ENCODE results near the gene THADA. TPM values are rescaled to one million over a fixed set of nuclear protein-coding genes. Genes with fewer than 3 reads are reported as not detected.

THADA gene
- total RNA-seq, 4 donors from 2014 or later, result 26.2 to 58.3 (median 29.7) TPM

DNA sequence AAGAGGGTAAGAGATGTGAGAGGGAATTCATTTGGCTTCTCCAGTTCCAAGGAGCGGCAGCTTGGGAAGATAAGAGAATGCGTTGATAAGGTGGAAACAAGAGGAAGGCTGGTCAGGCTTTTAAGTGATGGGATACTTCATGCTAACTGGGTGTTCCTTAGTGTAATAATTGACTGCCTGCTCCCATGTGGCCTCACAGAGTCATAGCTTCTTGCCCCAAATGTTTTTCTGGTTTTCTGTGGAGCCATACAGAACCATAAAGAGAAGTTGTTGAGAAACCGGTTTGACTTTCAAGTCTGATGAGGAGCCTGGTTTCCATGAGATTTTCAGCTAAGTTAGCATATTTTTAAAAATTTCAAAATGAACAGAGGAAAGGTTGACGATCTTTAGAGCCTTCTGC is 272.0 kb downstream of the THADA start:
- Histone ChIP-seq H3K9me3 (no peaks in the 10 kb centered on the region), H3K36me3 (no peaks in the 10 kb centered on the region), H3K27me3 (no peaks in the 10 kb centered on the region), H3K27ac (peak overlapping the region; percentile 70), H3K4me1 (peaks cover 30% of the 10 kb centered on the region), H3K4me3 (no peak overlapping the region)
- no peak for DNase-seq (ENCODE audit: low spot score in 2 of 2)
- 59% methylated on average over 4 of the region's 4 CpGs for WGBS
- TF ChIP-seq EP300 (IDR thresholded peaks at IDR 0.05) (no peak), POLR2A (IDR thresholded peaks at IDR 0.05) (no peak), POLR2AphosphoS5 (IDR thresholded peaks at IDR 0.05) (no peak), CTCF (IDR thresholded peaks at IDR 0.05) (no peak)

GRCh38 chr2:43321446-43321845 is 274.4 kb downstream of the THADA start:
- H3K36me3 ChIP-seq, result no peaks in the 10 kb centered on the region
- no peak overlapping the region for H3K4me3 ChIP-seq
- peaks cover 20% of the 10 kb centered on the region for H3K4me1 ChIP-seq
- H3K9me3 ChIP-seq, result no peaks in the 10 kb centered on the region
- WGBS, result 92% methylated on average over 1 of the region's 1 CpG
- DNase-seq (ENCODE audit: low spot score in 2 of 2), result no peak
- no peak overlapping the region for H3K27ac ChIP-seq
- H3K27me3 ChIP-seq, result no peaks in the 10 kb centered on the region
- TF ChIP-seq POLR2AphosphoS5 (IDR thresholded peaks at IDR 0.05), result no peak
- no peak for TF ChIP-seq POLR2A (IDR thresholded peaks at IDR 0.05)
- TF ChIP-seq CTCF (IDR thresholded peaks at IDR 0.05), result no peak
- no peak for TF ChIP-seq EP300 (IDR thresholded peaks at IDR 0.05)

DNA sequence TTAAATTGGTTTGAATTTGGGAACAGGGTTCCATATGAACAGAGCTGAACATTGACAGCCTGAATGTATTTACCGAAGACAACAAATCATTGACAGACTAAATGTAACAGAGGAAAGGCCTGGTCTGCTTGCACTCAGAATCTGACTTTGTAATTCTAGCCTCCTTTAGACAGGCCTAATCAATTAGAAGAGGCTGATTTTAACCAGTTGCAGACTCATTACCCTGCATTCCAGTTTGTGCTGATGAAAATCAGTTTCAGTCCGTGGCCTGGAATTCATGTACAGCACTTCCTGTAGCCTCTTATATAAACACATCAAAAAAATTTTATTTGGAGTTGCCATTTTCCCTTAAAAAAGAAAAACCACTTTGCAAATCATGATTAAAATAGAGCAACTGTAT is 276.3 kb downstream of the THADA start:
- Histone ChIP-seq H3K4me1 (peaks cover 17% of the 10 kb centered on the region), H3K27me3 (no peaks in the 10 kb centered on the region), H3K9me3 (no peaks in the 10 kb centered on the region), H3K36me3 (no peaks in the 10 kb centered on the region), H3K4me3 (no peak overlapping the region), H3K27ac (no peak overlapping the region)
- no peak for TF ChIP-seq EP300 (IDR thresholded peaks at IDR 0.05)
- TF ChIP-seq POLR2AphosphoS5 (IDR thresholded peaks at IDR 0.05), result no peak
- no peak for TF ChIP-seq CTCF (IDR thresholded peaks at IDR 0.05)
- TF ChIP-seq POLR2A (IDR thresholded peaks at IDR 0.05), result no peak
- DNase-seq (ENCODE audit: low spot score in 2 of 2), result no peak
- 52% methylated on average over 2 of the region's 2 CpGs for WGBS

GRCh38 chr2:43318791-43319190 is 277.0 kb downstream of the THADA start:
- TF ChIP-seq EP300 (IDR thresholded peaks at IDR 0.05) (no peak), POLR2AphosphoS5 (IDR thresholded peaks at IDR 0.05) (no peak)
- Histone ChIP-seq H3K9me3 (no peaks in the 10 kb centered on the region), H3K4me1 (peaks cover 14% of the 10 kb centered on the region)

DNA sequence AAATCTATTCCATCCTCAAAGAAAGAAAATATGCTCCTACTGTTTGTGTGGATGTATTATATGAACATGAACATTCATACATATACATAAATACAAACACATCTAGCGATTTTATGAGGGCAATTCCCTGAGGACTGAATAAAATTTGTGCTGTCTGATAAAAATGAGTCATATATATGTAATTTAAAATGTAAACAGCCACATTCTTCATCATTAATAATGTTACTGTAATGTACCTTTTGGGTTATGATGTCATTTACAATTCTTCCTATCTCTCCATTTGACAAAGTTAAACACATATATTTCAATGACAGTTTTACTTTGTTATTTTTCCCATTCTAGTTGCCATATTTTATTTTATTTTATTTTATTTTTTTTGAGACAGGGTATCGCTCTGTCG is 278.2 kb downstream of the THADA start:
- no peaks in the 10 kb centered on the region for H3K27me3 ChIP-seq
- H3K4me1 ChIP-seq, result peaks cover 18% of the 10 kb centered on the region
- no peak for DNase-seq (ENCODE audit: low spot score in 2 of 2)
- no peak overlapping the region for H3K4me3 ChIP-seq
- no peaks in the 10 kb centered on the region for H3K36me3 ChIP-seq
- no peaks in the 10 kb centered on the region for H3K9me3 ChIP-seq
- 94% methylated on average over 3 of the region's 3 CpGs for WGBS
- no peak overlapping the region for H3K27ac ChIP-seq
- TF ChIP-seq EP300 (IDR thresholded peaks at IDR 0.05), result no peak
- no peak for TF ChIP-seq CTCF (IDR thresholded peaks at IDR 0.05)
- no peak for TF ChIP-seq POLR2AphosphoS5 (IDR thresholded peaks at IDR 0.05)
- no peak for TF ChIP-seq POLR2A (IDR thresholded peaks at IDR 0.05)

More at GRCh38 chr2:43318791-43319190, 277.0 kb downstream of the THADA start:
- Histone ChIP-seq H3K36me3 (no peaks in the 10 kb centered on the region), H3K27me3 (no peaks in the 10 kb centered on the region), H3K27ac (no peak overlapping the region), H3K4me3 (no peak overlapping the region)
- no peak for DNase-seq (ENCODE audit: low spot score in 2 of 2)

- 86% methylated on average over 1 of the region's 1 CpG for WGBS
- Histone ChIP-seq H3K36me3 (no peaks in the 10 kb centered on the region), H3K27ac (no peak overlapping the region), H3K4me1 (peaks cover 19% of the 10 kb centered on the region), H3K4me3 (no peak overlapping the region), H3K27me3 (no peaks in the 10 kb centered on the region), H3K9me3 (no peaks in the 10 kb centered on the region)
- DNase-seq (ENCODE audit: low spot score in 2 of 2), result no peak
- TF ChIP-seq EP300 (IDR thresholded peaks at IDR 0.05) (no peak), CTCF (IDR thresholded peaks at IDR 0.05) (no peak), POLR2AphosphoS5 (IDR thresholded peaks at IDR 0.05) (no peak), POLR2A (IDR thresholded peaks at IDR 0.05) (no peak)
Measured at GRCh38 chr2:43317194-43317593, 278.6 kb downstream of the THADA start.

Data from suprapubic skin (tissue), 4 donors.